Neural progenitor cell (in vitro differentiated cells): ENCODE measurements around the gene THRAP3. TPM values are rescaled to one million over a fixed set of nuclear protein-coding genes. Genes with fewer than 3 reads are reported as not detected.

Source experiments
- DNase-seq: peaks from one replicate; pipeline ENCODE4 v3.0.0-alpha.2; 2016; ENCODE audit warnings: low spot score
- H2AFZ ChIP-seq: fragments of 200-600 bp; sonication (generic); replicated peaks from 2 replicates; pipeline ENCODE4 v1.6.1; 2016; ENCODE audit warnings: antibody characterized with exemption
- H3F3A ChIP-seq: fragments of 200-600 bp; sonication (generic); 2 replicates; pipeline ENCODE4 v1.6.1; 2016; ENCODE audit warnings: antibody characterized with exemption, low read depth
- H3K27ac ChIP-seq: fragments of 200-600 bp; sonication (generic); 2 replicates; pipeline ENCODE4 v1.5.1; 2016; ENCODE audit warnings: mild to moderate bottlenecking
- H3K27me3 ChIP-seq: fragments of 200-600 bp; sonication (generic); 2 replicates; pipeline ENCODE4 v1.6.1; 2016; ENCODE audit warnings: mild to moderate bottlenecking, moderate library complexity
- H3K36me3 ChIP-seq: fragments of 200-600 bp; sonication (generic); 2 replicates; pipeline ENCODE4 v1.5.1; 2016
- H3K4me1 ChIP-seq: fragments of 200-600 bp; sonication (generic); 2 replicates; pipeline ENCODE4 v1.6.1; 2016; ENCODE audit warnings: mixed run types
- H3K4me2 ChIP-seq: fragments of 200-600 bp; sonication (generic); 2 replicates; pipeline ENCODE4 v1.6.1; 2016
- H3K4me3 ChIP-seq: fragments of 200-600 bp; sonication (generic); 2 replicates; pipeline ENCODE4 v1.5.1; 2016
- H3K79me2 ChIP-seq: fragments of 200-600 bp; sonication (generic); 2 replicates; pipeline ENCODE4 v1.6.1; 2016; ENCODE audit warnings: low read depth
- H3K9ac ChIP-seq: fragments of 200-600 bp; sonication (generic); 2 replicates; pipeline ENCODE4 v1.6.1; 2016
- H3K9me3 ChIP-seq: fragments of 200-600 bp; sonication (generic); 2 replicates; pipeline ENCODE4 v1.5.1; 2016; ENCODE audit warnings: low read depth
- H4K20me1 ChIP-seq: fragments of 200-600 bp; sonication (generic); 2 replicates; pipeline ENCODE4 v1.6.1; 2016; ENCODE audit warnings: low read depth
- H3K27ac Mint-ChIP-seq: 3 replicates; pipeline ENCODE4 v1.8.0; 2021; ENCODE audit warnings: mixed read lengths
- H3K27me3 Mint-ChIP-seq: 2 replicates; pipeline ENCODE4 v1.8.0; 2022; ENCODE audit warnings: low read depth, mild to moderate bottlenecking, inconsistent platforms, moderate library complexity, mixed read lengths; ENCODE audit not compliant: insufficient read depth
- H3K36me3 Mint-ChIP-seq: 3 replicates; pipeline ENCODE4 v1.8.0; 2021; ENCODE audit warnings: mixed read lengths
- H3K4me1 Mint-ChIP-seq: 3 replicates; pipeline ENCODE4 v1.8.0; 2021; ENCODE audit warnings: mixed read lengths
- H3K4me3 Mint-ChIP-seq: 3 replicates; pipeline ENCODE4 v1.8.0; 2021; ENCODE audit warnings: mild to moderate bottlenecking, moderate library complexity, mixed read lengths
- H3K9me3 Mint-ChIP-seq: 3 replicates; pipeline ENCODE4 v1.8.0; 2020; ENCODE audit warnings: mixed read lengths
- CTCF ChIP-seq: fragments of 200-600 bp; sonication (generic); IDR thresholded peaks from 2 replicates; pipeline ENCODE4 v1.5.1; 2017; ENCODE audit warnings: antibody characterized with exemption, mild to moderate bottlenecking
- EZH2 ChIP-seq: fragments of 200-600 bp; sonication (generic); IDR thresholded peaks from 2 replicates; pipeline ENCODE4 v1.6.1; 2017; ENCODE audit warnings: antibody characterized with exemption, mild to moderate bottlenecking, moderate library complexity
- EZH2phosphoT487 ChIP-seq: fragments of 200-600 bp; sonication (generic); IDR thresholded peaks from 2 replicates; pipeline ENCODE4 v1.6.1; 2017; ENCODE audit warnings: antibody characterized with exemption
- total RNA-seq: library from RNA; depleted of rRNA; stranded (reverse); fragments of >200 nt; gene quantifications from 2 replicates; pipeline ENCODE4 v1.2.3, GENCODE V29; 2015; ENCODE audit warnings: low replicate concordance

The THRAP3 gene
- total RNA-seq, 1 donor from 2014 or later = 138 TPM

DNA sequence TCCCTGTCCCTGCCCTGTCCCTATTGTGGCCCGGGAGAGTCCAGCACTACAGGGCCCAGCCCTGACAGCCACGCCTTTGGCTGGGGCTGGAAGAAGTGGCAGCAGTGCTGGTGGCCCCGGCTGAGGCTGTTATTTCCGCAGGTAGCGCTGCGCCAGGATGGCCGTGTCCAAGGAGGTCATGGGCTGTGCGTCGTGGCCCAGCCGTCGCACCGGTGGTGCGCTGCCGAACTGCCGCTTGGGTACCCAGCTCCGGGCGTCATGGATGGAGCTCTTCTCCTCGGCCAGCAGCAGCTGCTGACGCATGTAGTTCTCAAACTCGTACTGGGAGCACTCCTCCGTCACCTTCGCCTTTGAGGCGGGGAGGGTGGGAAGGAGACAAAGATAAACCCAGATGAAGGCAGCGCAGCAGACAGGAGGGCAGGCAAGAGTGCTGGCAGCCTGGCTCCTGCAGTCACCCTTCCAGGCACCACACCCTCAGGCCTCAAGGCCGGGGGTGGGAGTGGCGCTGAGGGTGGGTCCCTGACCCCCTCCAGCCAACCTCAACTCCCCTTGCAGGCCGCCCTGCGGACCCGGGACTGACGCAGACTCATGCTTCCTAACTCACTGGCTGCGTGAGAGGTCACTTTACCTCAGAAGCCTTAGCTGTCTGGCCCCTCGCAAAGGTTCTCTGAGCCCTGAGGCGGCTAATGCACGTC lies 117.5 kb downstream of the THRAP3 start:
- no peak overlapping the region for H2AFZ ChIP-seq
- DNase-seq = no peak
- no peaks in the 10 kb centered on the region for H3K79me2 ChIP-seq
- no peaks in the 10 kb centered on the region for H3K27me3 ChIP-seq
- H3K36me3 Mint-ChIP-seq = peaks cover 6% of the 10 kb centered on the region
- no peak overlapping the region for H3K4me3 ChIP-seq
- peaks cover 7% of the 10 kb centered on the region for H3K27me3 Mint-ChIP-seq
- H3K9ac ChIP-seq = no peak overlapping the region
- H3K4me2 ChIP-seq = no peak overlapping the region
- H3K4me1 ChIP-seq = no peaks in the 10 kb centered on the region
- no peak overlapping the region for H3K27ac Mint-ChIP-seq
- H3K36me3 ChIP-seq = no peaks in the 10 kb centered on the region
- H3K9me3 ChIP-seq = no peaks in the 10 kb centered on the region
- H3K27ac ChIP-seq = no peak overlapping the region
- no peak for TF ChIP-seq CTCF
- TF ChIP-seq EZH2phosphoT487 = no peak
- TF ChIP-seq EZH2 = no peak
- no peaks in the 10 kb centered on the region for H4K20me1 ChIP-seq
- H3K9me3 Mint-ChIP-seq = no peaks in the 10 kb centered on the region
- no peaks in the 10 kb centered on the region for H3K4me1 Mint-ChIP-seq
- H3F3A ChIP-seq = no peaks in the 10 kb centered on the region
- H3K4me3 Mint-ChIP-seq = no peak overlapping the region

- Histone ChIP-seq H3K27me3 (no peaks in the 10 kb centered on the region), H3K9ac (no peak overlapping the region), H3K36me3 (no peaks in the 10 kb centered on the region), H3K27ac (no peak overlapping the region), H4K20me1 (no peaks in the 10 kb centered on the region), H3K4me3 (no peak overlapping the region), H3K9me3 (no peaks in the 10 kb centered on the region), H3F3A (no peaks in the 10 kb centered on the region), H3K4me2 (no peak overlapping the region), H3K79me2 (no peaks in the 10 kb centered on the region), H3K4me1 (no peaks in the 10 kb centered on the region), H2AFZ (no peak overlapping the region)
- peaks cover 11% of the 10 kb centered on the region for H3K36me3 Mint-ChIP-seq
- no peaks in the 10 kb centered on the region for H3K9me3 Mint-ChIP-seq
- H3K4me1 Mint-ChIP-seq = no peaks in the 10 kb centered on the region
- DNase-seq = peak; percentile 62
- no peak overlapping the region for H3K27ac Mint-ChIP-seq
- H3K4me3 Mint-ChIP-seq = no peak overlapping the region
- peak; percentile 70 for TF ChIP-seq CTCF
- TF ChIP-seq EZH2 = no peak
- H3K27me3 Mint-ChIP-seq = peaks cover 7% of the 10 kb centered on the region
Observed at GRCh38 chr1:36342426-36343185, 118.4 kb downstream of the THRAP3 start.

GRCh38 chr1:36343651-36344394 lies 119.6 kb downstream of the THRAP3 start:
- H3K27me3 Mint-ChIP-seq = peaks cover 9% of the 10 kb centered on the region

More at GRCh38 chr1:36343651-36344394, 119.6 kb downstream of the THRAP3 start:
- no peaks in the 10 kb centered on the region for H3K79me2 ChIP-seq
- no peak overlapping the region for H3K4me3 Mint-ChIP-seq
- no peak overlapping the region for H3K27ac ChIP-seq
- no peaks in the 10 kb centered on the region for H3F3A ChIP-seq
- DNase-seq = no peak
- H3K36me3 ChIP-seq = no peaks in the 10 kb centered on the region
- H3K9me3 Mint-ChIP-seq = no peaks in the 10 kb centered on the region
- H3K9me3 ChIP-seq = no peaks in the 10 kb centered on the region
- no peaks in the 10 kb centered on the region for H3K4me1 ChIP-seq
- H3K4me3 ChIP-seq = no peak overlapping the region
- no peaks in the 10 kb centered on the region for H3K4me1 Mint-ChIP-seq
- TF ChIP-seq EZH2phosphoT487 = no peak
- no peak for TF ChIP-seq CTCF
- H3K4me2 ChIP-seq = no peak overlapping the region
- H3K27me3 ChIP-seq = no peaks in the 10 kb centered on the region
- peaks cover 19% of the 10 kb centered on the region for H3K36me3 Mint-ChIP-seq
- no peak overlapping the region for H2AFZ ChIP-seq
- H3K27ac Mint-ChIP-seq = no peak overlapping the region
- no peaks in the 10 kb centered on the region for H4K20me1 ChIP-seq
- H3K9ac ChIP-seq = no peak overlapping the region
